Trophoblast cell (in vitro differentiated cells and primary cell): ENCODE results near the gene UNC13B.
"Not testable (repeated sequence)": the region's sequence is repeated elsewhere in the genome, so short reads cannot be mapped to it uniquely, and the experiment has no call there.

ENCODE experiments used
- DNase-seq, 2 donors: peaks; one replicate each; pipeline ENCODE4 v3.0.0-alpha.2; 2016
- H2AFZ ChIP-seq: 2 replicates; pipeline ENCODE4 v1.6.1; 2013; ENCODE audit warnings: low read length, moderate library complexity, mild to moderate bottlenecking; ENCODE audit not compliant: insufficient read depth, poor library complexity
- H2AK5ac ChIP-seq: 2 replicates; pipeline ENCODE4 v1.6.1; 2013; ENCODE audit warnings: mild to moderate bottlenecking, low read length
- H2BK120ac ChIP-seq: 2 replicates; pipeline ENCODE4 v1.6.1; 2013; ENCODE audit warnings: low read length, mild to moderate bottlenecking, moderate library complexity; ENCODE audit not compliant: insufficient read depth, poor library complexity
- H2BK12ac ChIP-seq: 2 replicates; pipeline ENCODE4 v1.6.1; 2013; ENCODE audit warnings: mild to moderate bottlenecking, low read length, moderate library complexity
- H2BK5ac ChIP-seq: 2 replicates; pipeline ENCODE4 v1.6.1; 2013; ENCODE audit warnings: low read length, low read depth, moderate library complexity, mild to moderate bottlenecking; ENCODE audit not compliant: poor library complexity
- H3K14ac ChIP-seq: 2 replicates; pipeline ENCODE4 v1.6.1; 2013; ENCODE audit warnings: mild to moderate bottlenecking, low read length
- H3K18ac ChIP-seq: 2 replicates; pipeline ENCODE4 v1.6.1; 2013; ENCODE audit warnings: mild to moderate bottlenecking, low read length
- H3K23ac ChIP-seq: 2 replicates; pipeline ENCODE4 v1.6.1; 2013; ENCODE audit warnings: low read length
- H3K27ac ChIP-seq: 2 replicates; pipeline ENCODE4 v1.5.1; 2013; ENCODE audit warnings: low read depth, mild to moderate bottlenecking, inconsistent platforms, low read length, moderate library complexity
- H3K27me3 ChIP-seq: 2 replicates; pipeline ENCODE4 v1.6.1; 2013; ENCODE audit warnings: inconsistent platforms, mild to moderate bottlenecking, low read length, moderate library complexity; ENCODE audit not compliant: insufficient read depth
- H3K36me3 ChIP-seq, 2 experiments: 1 replicate in 1 of 2; 2 replicates in 1 of 2; pipeline ENCODE4 v1.6.1; 2013; ENCODE audit warnings: low read length in 2 of 2, mild to moderate bottlenecking in 2 of 2, moderate library complexity in 1 of 2; ENCODE audit not compliant: insufficient read depth in 2 of 2, control insufficient read depth in 1 of 2
- H3K4ac ChIP-seq: 2 replicates; pipeline ENCODE4 v1.6.1; 2013; ENCODE audit warnings: low read depth, mild to moderate bottlenecking, low read length, moderate library complexity
- H3K4me1 ChIP-seq, 2 experiments: 1 replicate in 1 of 2; 2 replicates in 1 of 2; pipeline ENCODE4 v1.6.1; 2013; ENCODE audit warnings: low read length in 2 of 2, mild to moderate bottlenecking in 2 of 2, moderate library complexity in 1 of 2; ENCODE audit not compliant: insufficient read depth in 2 of 2, control insufficient read depth in 1 of 2
- H3K4me2 ChIP-seq: 2 replicates; pipeline ENCODE4 v1.6.1; 2013; ENCODE audit warnings: inconsistent platforms, mild to moderate bottlenecking, low read length, moderate library complexity
- H3K4me3 ChIP-seq: 2 replicates; pipeline ENCODE4 v1.5.1; 2013; ENCODE audit warnings: mild to moderate bottlenecking, low read depth, low read length, inconsistent platforms
- H3K79me1 ChIP-seq: one replicate; pipeline ENCODE4 v1.6.1; 2013; ENCODE audit warnings: low read length
- H3K79me2 ChIP-seq: 2 replicates; pipeline ENCODE4 v1.6.1; 2013; ENCODE audit warnings: low read length, mild to moderate bottlenecking; ENCODE audit not compliant: control insufficient read depth, insufficient read depth, poor library complexity
- H3K9ac ChIP-seq: 2 replicates; pipeline ENCODE4 v1.6.1; 2013; ENCODE audit warnings: mild to moderate bottlenecking, low read length
- H3K9me3 ChIP-seq: 2 replicates; pipeline ENCODE4 v1.6.1; 2013; ENCODE audit warnings: low read depth, mild to moderate bottlenecking, control low read depth, inconsistent platforms, low read length; ENCODE audit not compliant: insufficient read depth
- H4K12ac ChIP-seq: 2 replicates; pipeline ENCODE4 v1.6.1; 2013; ENCODE audit warnings: low read depth, mild to moderate bottlenecking, low read length, moderate library complexity
- H4K8ac ChIP-seq: 2 replicates; pipeline ENCODE4 v1.6.1; 2013; ENCODE audit warnings: low read depth, mild to moderate bottlenecking, low read length, moderate library complexity
- H4K91ac ChIP-seq: one replicate; pipeline ENCODE4 v1.6.1; 2013; ENCODE audit warnings: low read depth, mild to moderate bottlenecking, low read length, moderate library complexity
- WGBS: extraction: QIAGEN DNeasy Blood & Tissue Kit; methylation state at CpG from one replicate; pipeline ENCODE4 v1.1.7; 2013; ENCODE audit warnings: missing lambda C conversion rate; ENCODE audit not compliant: insufficient read length, insufficient coverage; ENCODE audit errors: extremely low coverage; 5-methylcytosine and 5-hydroxymethylcytosine counted together

The UNC13B gene

GRCh38 chr9:35164711-35165110 lies 2.9 kb downstream of the UNC13B start:
- Histone ChIP-seq H4K8ac (no peak overlapping the region), H3K4me1 (no peaks in the 10 kb centered on the region), H3K79me2 (peaks cover 2% of the 10 kb centered on the region), H3K4ac (no peak overlapping the region), H3K27me3 (no peaks in the 10 kb centered on the region), H3K9me3 (peaks cover 2% of the 10 kb centered on the region), H2AK5ac (no peak overlapping the region), H3K23ac (no peak overlapping the region), H3K79me1 (peaks cover 4% of the 10 kb centered on the region), H3K9ac (no peak overlapping the region), H3K36me3 (no peaks in the 10 kb centered on the region), H2BK12ac (no peak overlapping the region), H3K18ac (no peak overlapping the region), H3K27ac (no peak overlapping the region), H2BK120ac (no peak overlapping the region), H2AFZ (no peak overlapping the region), H3K4me2 (no peak overlapping the region), H3K14ac (no peak overlapping the region), H4K91ac (no peak overlapping the region), H2BK5ac (no peak overlapping the region), H4K12ac (no peak overlapping the region), H3K4me3 (no peak overlapping the region)
- no CpG with 5 or more reads among the region's 3 CpGs for WGBS
- DNase-seq, result no peak

- not testable (repeated sequence) for H4K12ac ChIP-seq, H2BK5ac ChIP-seq, H3K9me3 ChIP-seq, H4K91ac ChIP-seq, H3K18ac ChIP-seq, DNase-seq, H3K27ac ChIP-seq, H3K27me3 ChIP-seq, H2BK120ac ChIP-seq, H3K4me3 ChIP-seq, H3K4ac ChIP-seq, H3K4me2 ChIP-seq, H4K8ac ChIP-seq, H3K79me1 ChIP-seq, H2AFZ ChIP-seq, H3K79me2 ChIP-seq, H3K14ac ChIP-seq, H3K4me1 ChIP-seq, H2AK5ac ChIP-seq, H3K9ac ChIP-seq, H3K23ac ChIP-seq, H3K36me3 ChIP-seq, H2BK12ac ChIP-seq
- no CpG with 5 or more reads among the region's 1 CpG for WGBS
These were observed 5.6 kb downstream of the UNC13B start for GRCh38 chr9:35167429-35167828.

GRCh38 chr9:35168963-35169362 lies 7.2 kb downstream of the UNC13B start:
- H4K91ac ChIP-seq, result no peak overlapping the region
- no peak overlapping the region for H4K12ac ChIP-seq
- no peak overlapping the region for H3K23ac ChIP-seq
- H3K14ac ChIP-seq, result no peak overlapping the region
- H3K18ac ChIP-seq, result no peak overlapping the region
- no peak overlapping the region for H3K9ac ChIP-seq
- H3K79me2 ChIP-seq, result no peaks in the 10 kb centered on the region
- no peak overlapping the region for H4K8ac ChIP-seq
- no peaks in the 10 kb centered on the region for H3K4me1 ChIP-seq
- no peaks in the 10 kb centered on the region for H3K36me3 ChIP-seq
- no peaks in the 10 kb centered on the region for H3K27me3 ChIP-seq
- H3K79me1 ChIP-seq, result no peaks in the 10 kb centered on the region
- no peak overlapping the region for H3K4ac ChIP-seq
- peaks cover 2% of the 10 kb centered on the region for H3K9me3 ChIP-seq
- H3K4me3 ChIP-seq, result no peak overlapping the region
- H2BK12ac ChIP-seq, result no peak overlapping the region
- no peak for DNase-seq
- H2AFZ ChIP-seq, result no peak overlapping the region
- WGBS, result no CpG with 5 or more reads among the region's 6 CpGs
- no peak overlapping the region for H2BK120ac ChIP-seq
- H2AK5ac ChIP-seq, result no peak overlapping the region
- no peak overlapping the region for H2BK5ac ChIP-seq
- H3K4me2 ChIP-seq, result no peak overlapping the region
- H3K27ac ChIP-seq, result no peak overlapping the region

GRCh38 chr9:35172878-35173277 lies 11.1 kb downstream of the UNC13B start:
- H3K4me3 ChIP-seq, result no peak overlapping the region
- H3K4me2 ChIP-seq, result no peak overlapping the region
- H2BK12ac ChIP-seq, result no peak overlapping the region
- H3K4ac ChIP-seq, result no peak overlapping the region
- H3K9ac ChIP-seq, result no peak overlapping the region
- H4K8ac ChIP-seq, result no peak overlapping the region
- H2BK5ac ChIP-seq, result no peak overlapping the region
- H2BK120ac ChIP-seq, result no peak overlapping the region
- no peaks in the 10 kb centered on the region for H3K79me2 ChIP-seq
- H2AK5ac ChIP-seq, result no peak overlapping the region
- no peaks in the 10 kb centered on the region for H3K4me1 ChIP-seq
- H3K23ac ChIP-seq, result no peak overlapping the region
- no peak overlapping the region for H3K18ac ChIP-seq
- H4K91ac ChIP-seq, result no peak overlapping the region
- no peaks in the 10 kb centered on the region for H3K36me3 ChIP-seq
- no peak overlapping the region for H3K27ac ChIP-seq
- no peak for DNase-seq
- H2AFZ ChIP-seq, result no peak overlapping the region
- no peaks in the 10 kb centered on the region for H3K27me3 ChIP-seq
- H4K12ac ChIP-seq, result no peak overlapping the region
- H3K14ac ChIP-seq, result no peak overlapping the region
- H3K9me3 ChIP-seq, result no peaks in the 10 kb centered on the region
- no peaks in the 10 kb centered on the region for H3K79me1 ChIP-seq
- no CpG with 5 or more reads among the region's 2 CpGs for WGBS
